Gastrocnemius medialis (tissue), 4 donors: ENCODE results near the gene CUL9.

Experiments used
- CTCF ChIP-seq, 5 experiments: fragments of 450-650 bp in 3 of 5; fragments of 200-600 bp in 2 of 5; sonication (generic) in 2 of 5; IDR thresholded peaks in 4 of 5; conservative IDR thresholded peaks in 1 of 5; 1 replicate in 4 of 5; 2 replicates in 1 of 5; pipeline ENCODE4 v1.5.1; 2016 to 2019; ENCODE audit warnings: antibody characterized with exemption in 5 of 5, mild to moderate bottlenecking in 3 of 5, moderate library complexity in 3 of 5
- POLR2A ChIP-seq, 2 donors: fragments of 450-650 bp; IDR thresholded peaks; one replicate each; pipeline ENCODE4 v1.6.1; 2017; ENCODE audit warnings: antibody characterized with exemption in 2 of 2, mild to moderate bottlenecking in 2 of 2, moderate library complexity in 2 of 2

GRCh38 chr6:43229803-43230620 lies 48.0 kb downstream of the CUL9 start:
- TF ChIP-seq CTCF (IDR thresholded peaks at IDR 0.05 in 4 of 5, conservative IDR thresholded peaks at IDR 0.05 in 1 of 5) (no peak), POLR2A (IDR thresholded peaks at IDR 0.05) (no peak)
